HG03175 (cell line): ENCODE measurements around the gene ACAD11.

Source experiments
- ATAC-seq: cut with Tn5 transposase; IDR thresholded peaks from one replicate; pipeline ENCODE4 v1.9.1; 2021; ENCODE audit warnings: mild to moderate bottlenecking, moderate library complexity; ENCODE audit not compliant: unreplicated experiment

Gene ACAD11

GRCh38 chr3:132521901-132522300, 137.7 kb downstream of the ACAD11 start:
- no peak for ATAC-seq

DNA sequence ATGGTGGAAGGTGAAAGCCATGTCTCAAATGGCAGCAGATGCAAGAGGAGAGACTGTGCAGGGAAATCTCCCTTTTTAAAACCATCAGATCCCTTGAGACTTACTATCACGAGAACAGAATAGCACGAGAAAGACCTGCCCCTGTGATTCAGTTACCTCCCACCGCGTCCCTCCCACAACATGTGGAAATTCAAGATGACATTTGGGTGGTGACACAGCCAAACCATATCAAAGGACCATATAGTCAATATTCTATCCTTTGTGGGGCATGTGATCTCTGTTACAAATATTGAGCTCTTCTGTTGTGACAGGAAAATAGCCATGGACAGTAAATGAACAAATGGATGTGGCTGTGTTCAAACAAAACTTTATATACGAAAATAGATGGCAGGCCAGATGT, 139.7 kb downstream of the ACAD11 start:
- no peak for ATAC-seq

DNA sequence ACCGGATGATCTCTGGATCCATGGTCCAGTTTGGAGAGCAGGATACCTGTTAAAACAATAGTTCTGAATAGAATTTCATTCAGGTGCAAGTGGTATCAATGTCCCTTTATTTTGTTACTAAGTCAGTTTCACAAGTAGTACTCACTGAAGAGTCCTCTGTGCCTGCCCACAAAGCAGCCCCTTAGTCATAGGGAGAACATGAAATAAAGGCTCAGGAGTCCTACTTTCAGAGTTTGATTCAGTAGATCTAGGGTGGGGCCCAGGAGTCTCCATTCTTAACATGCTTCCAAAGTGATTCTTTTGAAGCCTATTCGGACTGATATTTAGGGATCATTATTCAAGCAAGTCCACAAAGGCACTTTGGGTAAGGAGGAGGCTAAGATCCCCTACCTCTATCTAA, 142.3 kb downstream of the ACAD11 start:
- no peak for ATAC-seq

- no peak for ATAC-seq
These were observed 146.6 kb downstream of the ACAD11 start for GRCh38 chr3:132513057-132513456.

GRCh38 chr3:132509506-132509905, 150.1 kb downstream of the ACAD11 start:
- no peak for ATAC-seq

GRCh38 chr3:132509096-132509495, 150.5 kb downstream of the ACAD11 start:
- no peak for ATAC-seq
